SJCRH30 (cell line): ENCODE data around the gene RAX2. TPM values are rescaled to one million over a fixed set of nuclear protein-coding genes. Genes with fewer than 3 reads are reported as not detected.

Experiments
- DNase-seq, 2 experiments: peaks; one replicate each; pipeline ENCODE4 v3.0.0-alpha.2; 2015 to 2020
- H3K27ac ChIP-seq: fragments of 250-450 bp; sonication (Bioruptor Pico); 2 replicates; pipeline ENCODE4 v1.5.1; 2020; ENCODE audit warnings: mild to moderate bottlenecking, moderate library complexity
- H3K27me3 ChIP-seq: fragments of 250-450 bp; sonication (Bioruptor Pico); 2 replicates; pipeline ENCODE4 v1.5.1; 2020; ENCODE audit warnings: mild to moderate bottlenecking, moderate library complexity
- H3K36me3 ChIP-seq: fragments of 250-450 bp; sonication (Bioruptor Pico); 2 replicates; pipeline ENCODE4 v1.5.1; 2020; ENCODE audit warnings: mild to moderate bottlenecking, moderate library complexity
- H3K4me1 ChIP-seq: fragments of 250-450 bp; sonication (Bioruptor Pico); 2 replicates; pipeline ENCODE4 v1.5.1; 2020; ENCODE audit warnings: mild to moderate bottlenecking, moderate library complexity
- H3K4me3 ChIP-seq: fragments of 250-450 bp; sonication (Bioruptor Pico); 2 replicates; pipeline ENCODE4 v1.5.1; 2020; ENCODE audit warnings: mild to moderate bottlenecking, moderate library complexity
- H3K9me3 ChIP-seq: fragments of 250-450 bp; sonication (Bioruptor Pico); replicated peaks from 2 replicates; pipeline ENCODE4 v1.5.1; 2020; ENCODE audit warnings: mild to moderate bottlenecking, moderate library complexity
- total RNA-seq: library from RNA; depleted of rRNA; stranded (reverse); fragments of >200 nt; shearing (Covaris generic); gene quantifications from 2 replicates; pipeline ENCODE4 v1.2.3, GENCODE V29; 2014

RAX2 gene
- total RNA-seq, 1 experiment from 2014 or later, result not detected

DNA sequence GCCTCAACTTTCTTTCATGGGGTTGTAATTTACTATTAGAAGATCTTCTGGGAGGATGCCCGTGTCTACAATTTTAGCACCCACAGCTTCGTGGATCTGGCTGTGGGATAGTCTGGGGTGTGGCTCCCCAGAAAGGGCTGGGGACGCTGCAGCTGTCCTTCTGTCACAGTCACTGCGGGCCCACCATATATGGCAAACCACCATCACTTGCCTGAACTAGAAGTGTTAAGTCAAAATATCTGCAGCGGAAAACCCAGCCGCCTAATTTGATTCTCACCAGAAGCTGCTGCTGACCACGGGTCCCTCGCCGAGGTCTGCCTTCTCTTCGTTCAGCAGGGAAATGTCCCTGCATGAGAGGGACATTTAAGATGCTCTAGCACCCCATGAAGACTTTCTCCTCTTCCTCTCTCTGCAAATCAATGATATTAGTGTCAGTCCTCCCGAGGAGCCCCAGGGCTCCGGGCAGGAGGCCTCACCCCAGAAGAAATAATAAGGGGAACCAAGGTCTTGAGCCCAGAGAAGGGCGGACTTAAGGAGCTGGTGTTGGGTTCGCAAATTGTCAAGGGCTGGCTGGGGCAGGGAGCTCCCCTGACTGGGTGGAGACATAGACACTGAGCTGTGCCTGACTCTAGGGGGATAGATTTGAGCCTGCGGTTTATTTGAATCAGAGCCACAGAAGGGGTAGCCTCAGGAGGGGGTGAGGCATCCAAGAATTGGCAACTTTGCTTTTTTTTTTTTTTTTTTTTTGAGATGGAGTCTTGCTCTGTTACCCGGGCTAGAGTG lies 17.2 kb upstream of the RAX2 start:
- no peak for DNase-seq
- Histone ChIP-seq H3K27me3 (no peaks in the 10 kb centered on the region), H3K4me3 (no peak overlapping the region)

GRCh38 chr19:3785938-3786824 lies 14.2 kb upstream of the RAX2 start, which contains the start of gene MATK:
Gene MATK, minus strand, starts transcription at chr19:3786381. Its CDS starts 1,246 bp downstream, at chr19:3785135.
- Histone ChIP-seq H3K27me3 (no peaks in the 10 kb centered on the region), H3K4me1 (no peaks in the 10 kb centered on the region), H3K27ac (no peak within 1 kb of the TSS), H3K9me3 (no peaks in the 10 kb centered on the region; the same call in 1 of the 2 replicates), H3K36me3 (no peaks in the 10 kb centered on the region), H3K4me3 (no peak within 1 kb of the TSS)
- DNase-seq, result no peak

More for the DNA sequence above, 17.2 kb upstream of the RAX2 start:
- Histone ChIP-seq H3K36me3 (no peaks in the 10 kb centered on the region), H3K4me1 (no peaks in the 10 kb centered on the region), H3K9me3 (no peaks in the 10 kb centered on the region), H3K27ac (no peak overlapping the region)

GRCh38 chr19:3785451-3785937 lies 13.5 kb upstream of the RAX2 start:
- H3K4me3 ChIP-seq, result no peak overlapping the region
- DNase-seq, result no peak
- no peaks in the 10 kb centered on the region; the same call in 1 of the 2 replicates for H3K9me3 ChIP-seq
- H3K27ac ChIP-seq, result no peak overlapping the region
- no peaks in the 10 kb centered on the region for H3K4me1 ChIP-seq
- H3K27me3 ChIP-seq, result no peaks in the 10 kb centered on the region
- no peaks in the 10 kb centered on the region for H3K36me3 ChIP-seq

- H3K27ac ChIP-seq, result no peak overlapping the region
- no peaks in the 10 kb centered on the region for H3K36me3 ChIP-seq
- no peaks in the 10 kb centered on the region for H3K4me1 ChIP-seq
- no peaks in the 10 kb centered on the region for H3K27me3 ChIP-seq
- H3K4me3 ChIP-seq, result no peak overlapping the region
- DNase-seq, result no peak
- no peaks in the 10 kb centered on the region; the same call in 1 of the 2 replicates for H3K9me3 ChIP-seq
These were observed 12.8 kb upstream of the RAX2 start for GRCh38 chr19:3784607-3785450.

DNA sequence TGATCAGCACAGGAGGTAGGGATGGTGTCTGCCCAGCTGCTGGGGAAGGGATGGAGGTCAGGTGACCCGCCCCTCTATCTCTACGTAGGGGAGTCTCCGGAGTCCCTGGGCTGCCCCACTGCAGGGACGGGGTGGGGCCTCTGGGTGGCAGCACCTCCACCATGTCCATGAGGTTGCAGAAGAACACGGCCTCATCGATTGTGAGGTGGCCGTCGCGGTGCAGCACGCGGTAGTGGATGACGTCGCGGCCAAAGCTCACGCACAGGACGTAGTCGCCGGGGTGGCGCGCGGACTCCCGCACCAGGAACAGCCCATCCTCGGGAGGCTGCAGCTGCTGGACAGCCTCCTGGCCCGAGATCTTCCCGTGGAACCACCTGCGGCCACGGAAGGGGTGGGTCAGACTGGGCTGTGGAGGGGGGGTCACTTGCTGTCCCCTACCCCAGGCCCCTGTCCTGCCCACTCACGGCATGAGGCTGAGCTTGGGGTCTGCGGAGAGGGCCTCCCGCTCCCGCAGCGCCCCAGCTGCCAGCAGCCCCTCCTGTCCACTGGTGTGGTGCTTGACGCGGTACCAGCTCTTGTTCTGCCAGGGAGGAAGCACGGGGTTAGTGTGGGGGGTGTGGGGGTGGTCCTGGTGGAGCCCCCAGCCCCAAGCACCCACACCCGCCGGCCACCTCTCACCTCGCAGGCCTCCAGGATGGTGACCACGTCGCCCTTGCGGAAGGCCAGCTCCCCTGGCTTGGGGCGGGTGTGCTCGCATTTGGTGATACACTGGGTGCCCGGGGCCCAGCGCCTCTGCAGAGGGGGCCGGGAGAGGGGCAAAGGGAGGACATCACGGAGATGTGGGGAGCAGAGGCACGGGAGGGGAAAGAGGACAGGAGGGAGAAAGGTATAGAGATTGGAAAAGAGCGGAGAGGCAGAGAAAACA lies 11.9 kb upstream of the RAX2 start:
- Histone ChIP-seq H3K27me3 (no peaks in the 10 kb centered on the region), H3K27ac (no peak overlapping the region), H3K4me1 (no peaks in the 10 kb centered on the region), H3K36me3 (no peaks in the 10 kb centered on the region), H3K4me3 (no peak overlapping the region), H3K9me3 (no peaks in the 10 kb centered on the region; the same call in 1 of the 2 replicates)
- peak in 1 of 2 experiments; percentile 22 for DNase-seq

- H3K9me3 ChIP-seq, result no peaks in the 10 kb centered on the region; the same call in 1 of the 2 replicates
- no peak overlapping the region for H3K4me3 ChIP-seq
- H3K36me3 ChIP-seq, result no peaks in the 10 kb centered on the region
- no peak overlapping the region for H3K27ac ChIP-seq
- no peaks in the 10 kb centered on the region for H3K4me1 ChIP-seq
- H3K27me3 ChIP-seq, result no peaks in the 10 kb centered on the region
- DNase-seq, result no peak
These were observed 10.9 kb upstream of the RAX2 start for GRCh38 chr19:3782903-3783302.

DNA sequence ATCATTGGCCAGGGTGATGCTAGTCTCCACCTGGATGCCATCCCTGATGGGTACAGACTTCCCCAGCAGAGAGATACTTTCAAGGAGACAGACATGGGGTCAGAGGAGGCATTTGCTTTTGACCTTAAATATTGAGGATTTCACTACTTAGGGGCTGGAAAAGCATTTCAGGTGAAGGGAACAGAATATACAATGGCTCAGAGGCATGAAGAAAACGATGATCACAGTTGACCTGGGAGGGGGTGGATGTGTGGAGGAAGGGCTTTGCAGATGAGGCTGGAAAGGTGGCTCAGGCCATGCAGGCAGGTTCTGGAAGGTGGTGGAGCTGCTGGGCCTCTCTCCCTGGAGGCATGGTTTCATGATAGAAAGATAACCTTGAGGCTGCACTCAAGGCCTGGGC lies 10.3 kb upstream of the RAX2 start:
- H3K27me3 ChIP-seq, result no peaks in the 10 kb centered on the region

DNA sequence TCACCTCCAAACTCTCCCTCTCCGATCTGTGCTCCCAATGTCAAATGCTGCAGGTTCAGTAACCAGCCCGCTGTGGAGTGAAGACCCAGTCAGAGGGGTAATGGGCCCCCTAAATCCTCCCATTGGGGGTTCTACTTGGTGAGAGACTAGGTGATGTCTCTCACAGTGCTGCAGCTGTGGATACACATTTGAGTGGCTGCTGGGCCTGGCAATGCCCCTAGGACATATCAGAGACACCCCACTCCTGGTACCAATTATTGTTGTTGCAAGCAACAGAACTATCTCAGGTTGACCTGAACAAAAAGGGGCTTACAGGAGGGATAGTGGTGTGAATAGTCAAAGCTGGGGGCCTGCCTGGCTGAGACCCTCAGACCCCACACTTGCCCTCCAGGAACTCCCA lies 9.6 kb upstream of the RAX2 start:
- H3K4me3 ChIP-seq, result no peak overlapping the region
- no peak for DNase-seq
- H3K27me3 ChIP-seq, result no peaks in the 10 kb centered on the region
- no peaks in the 10 kb centered on the region for H3K36me3 ChIP-seq
- no peaks in the 10 kb centered on the region; the same call in 1 of the 2 replicates for H3K9me3 ChIP-seq
- H3K4me1 ChIP-seq, result no peaks in the 10 kb centered on the region
- no peak overlapping the region for H3K27ac ChIP-seq

More for the DNA sequence above, 10.3 kb upstream of the RAX2 start:
- H3K27ac ChIP-seq, result no peak overlapping the region
- no peaks in the 10 kb centered on the region for H3K4me1 ChIP-seq
- H3K36me3 ChIP-seq, result no peaks in the 10 kb centered on the region
- H3K4me3 ChIP-seq, result no peak overlapping the region
- H3K9me3 ChIP-seq, result no peaks in the 10 kb centered on the region; the same call in 1 of the 2 replicates
- no peak for DNase-seq

DNA sequence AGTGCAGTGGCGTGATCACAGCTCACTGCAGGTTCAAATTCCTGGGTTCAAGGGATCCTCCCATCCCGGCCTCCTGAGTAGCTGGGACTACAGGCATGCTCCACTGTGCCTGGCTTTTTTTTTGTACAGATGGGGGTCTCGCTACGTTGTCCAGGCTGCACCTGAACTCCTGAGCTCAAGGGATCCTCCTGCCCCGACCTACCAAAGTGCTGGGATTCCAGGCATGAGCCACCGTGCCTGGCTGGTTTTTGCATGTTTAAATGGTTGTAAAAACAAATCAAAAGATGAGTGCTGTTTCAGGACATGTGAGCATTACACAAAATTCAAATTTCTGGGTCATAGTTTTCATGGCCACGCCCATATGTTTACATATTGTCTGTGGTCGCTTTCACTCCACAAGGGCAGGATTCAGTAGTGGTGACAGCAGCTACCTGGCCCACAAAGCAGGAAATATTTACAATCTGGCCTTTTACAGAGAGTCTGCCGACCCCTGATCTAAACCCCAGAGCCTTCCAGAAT lies 8.8 kb upstream of the RAX2 start:
- Histone ChIP-seq H3K27ac (no peak overlapping the region), H3K4me3 (no peak overlapping the region), H3K9me3 (no peaks in the 10 kb centered on the region; the same call in 1 of the 2 replicates), H3K27me3 (no peaks in the 10 kb centered on the region), H3K36me3 (no peaks in the 10 kb centered on the region), H3K4me1 (no peaks in the 10 kb centered on the region)
- DNase-seq, result no peak

DNA sequence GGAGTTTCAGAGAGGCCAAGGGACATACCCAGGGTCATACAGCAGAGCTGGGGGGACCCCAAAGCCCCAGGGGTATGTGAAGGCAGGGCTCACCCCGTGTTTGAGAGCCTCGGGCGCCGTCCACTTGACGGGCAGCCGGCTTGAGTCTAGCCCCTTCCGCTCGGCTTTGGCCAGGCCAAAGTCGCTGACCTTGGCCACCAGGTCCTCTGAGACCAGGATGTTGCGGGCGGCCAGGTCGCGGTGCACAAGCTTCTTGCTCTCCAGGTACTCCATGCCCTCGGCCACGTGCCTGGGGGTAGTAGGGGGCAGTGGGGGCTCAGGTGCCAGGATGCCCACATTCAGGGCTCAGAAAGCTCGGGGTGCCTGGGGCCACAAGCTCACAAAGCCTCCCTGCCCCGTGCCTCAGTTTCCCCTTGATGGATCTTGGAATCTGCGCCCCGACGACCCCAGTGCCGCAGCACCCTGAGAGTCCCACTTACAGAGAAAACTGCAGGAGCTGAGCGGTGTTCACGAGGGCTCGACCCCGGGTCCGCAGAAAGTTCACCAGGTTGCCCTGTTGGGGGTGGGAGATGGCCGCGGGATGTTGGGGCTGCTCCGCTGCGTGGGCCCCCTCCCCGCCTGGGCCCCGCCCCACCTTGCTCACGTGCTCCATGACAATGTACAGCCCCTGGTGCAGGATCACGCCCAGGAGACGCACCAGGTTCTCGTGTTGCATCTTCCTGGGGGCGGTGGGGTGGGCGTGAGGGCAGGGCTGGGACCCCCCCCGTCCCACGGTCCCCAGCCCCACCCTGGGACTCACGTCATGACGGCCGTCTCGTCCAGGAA lies 7.1 kb upstream of the RAX2 start:
- no peak overlapping the region for H3K4me3 ChIP-seq

GRCh38 chr19:3778104-3778867 lies 6.3 kb upstream of the RAX2 start:
- peaks cover 6% of the 10 kb centered on the region; the same call in 1 of the 2 replicates for H3K27me3 ChIP-seq
- DNase-seq, result no peak
- no peak overlapping the region for H3K4me3 ChIP-seq
- H3K36me3 ChIP-seq, result no peaks in the 10 kb centered on the region
- H3K27ac ChIP-seq, result no peak overlapping the region
- no peaks in the 10 kb centered on the region; the same call in 1 of the 2 replicates for H3K9me3 ChIP-seq
- H3K4me1 ChIP-seq, result no peaks in the 10 kb centered on the region

More for the DNA sequence above, 7.1 kb upstream of the RAX2 start:
- Histone ChIP-seq H3K27ac (no peak overlapping the region), H3K4me1 (no peaks in the 10 kb centered on the region), H3K27me3 (peaks cover 6% of the 10 kb centered on the region; the same call in 1 of the 2 replicates), H3K36me3 (no peaks in the 10 kb centered on the region), H3K9me3 (no peaks in the 10 kb centered on the region; the same call in 1 of the 2 replicates)
- no peak for DNase-seq
